HepG2 (cell line): ENCODE data around the gene PKIG. TPM values are rescaled to one million over a fixed set of nuclear protein-coding genes. Genes with fewer than 3 reads are reported as not detected.

ENCODE experiments used
- AKAP8 ChIP-seq: sonication (generic); formaldehyde crosslinking; IDR thresholded peaks from 2 replicates; pipeline ENCODE4 v1.5.1; 2020; ENCODE audit warnings: mild to moderate bottlenecking, missing genetic modification reagents
- ATF4 ChIP-seq, 2 experiments: fragments of 450-650 bp in 1 of 2; sonication (generic) in 1 of 2; formaldehyde crosslinking; IDR thresholded peaks; 2 replicates each; pipeline versions ENCODE4 v1.5.0 to v1.8.0; 2020 to 2022; ENCODE audit warnings: mild to moderate bottlenecking in 1 of 2, missing genetic modification reagents in 1 of 2
- FOXA1 ChIP-seq, 2 experiments: fragments of 450-650 bp in 1 of 2; sonication (generic) in 1 of 2; formaldehyde crosslinking in 1 of 2; IDR thresholded peaks; 2 replicates each; pipeline versions ENCODE4 v1.4.0 to v1.6.1; 2016 to 2020; ENCODE audit warnings: missing genetic modification reagents in 1 of 2
- NFAT5 ChIP-seq: sonication (generic); formaldehyde crosslinking; IDR thresholded peaks from 2 replicates; pipeline ENCODE4 v1.4.0; 2020; ENCODE audit warnings: missing genetic modification reagents
- RBAK ChIP-seq: sonication (generic); formaldehyde crosslinking; IDR thresholded peaks from 2 replicates; pipeline ENCODE4 v1.5.1; 2020; ENCODE audit warnings: mild to moderate bottlenecking, missing genetic modification reagents
- ZMYM4 ChIP-seq: sonication (generic); formaldehyde crosslinking; IDR thresholded peaks from 2 replicates; pipeline ENCODE4 v1.8.1; 2023; ENCODE audit warnings: mild to moderate bottlenecking, missing genetic modification reagents
- ZNF12 ChIP-seq: sonication (generic); formaldehyde crosslinking; IDR thresholded peaks from 2 replicates; pipeline ENCODE4 v1.5.0; 2020; ENCODE audit warnings: missing genetic modification reagents
- polyA plus RNA-seq, 8 experiments: library from polyadenylated mRNA; depleted of rRNA in 3 of 8; stranded (reverse) in 7 of 8; unstranded in 1 of 8; fragments of >200 nt; fragmentation: Illumina TruSeq in 4 of 8; extraction: Trizol in 4 of 8; gene quantifications; 2 replicates each; pipeline versions ENCODE4 v1.2.1 to v1.2.3, GENCODE V29; 2011 to 2016; ENCODE audit warnings: low read depth in 4 of 8, missing spikeins in 1 of 8, mixed read lengths in 1 of 8; ENCODE audit not compliant: insufficient read depth in 1 of 8
- total RNA-seq, 5 experiments: library from RNA; depleted of rRNA; stranded (reverse); fragments of >200 nt; fragmentation: Illumina TruSeq; extraction: Trizol; gene quantifications; 2 replicates each; pipeline ENCODE4 v1.2.3, GENCODE V29; 2016; ENCODE audit warnings: low read depth in 1 of 5
- TF ChIP-seq, protein P1 (sequence below): sonication (generic); formaldehyde crosslinking; IDR thresholded peaks from 2 replicates; pipeline ENCODE4 v1.5.1; 2020; ENCODE audit warnings: mild to moderate bottlenecking, missing genetic modification reagents, moderate library complexity
- TF ChIP-seq, protein P2 (sequence below), 2 experiments: sonication (generic) in 1 of 2; formaldehyde crosslinking in 1 of 2; IDR thresholded peaks; 2 replicates each; pipeline versions ENCODE4 v1.6.1 to v1.9.0; 2014 to 2022; ENCODE audit warnings: antibody characterized with exemption in 1 of 2, borderline replicate concordance in 1 of 2, inconsistent platforms in 1 of 2, low read depth in 1 of 2, missing genetic modification reagents in 1 of 2

The PKIG gene
- total and polyA plus RNA-seq, 2 of the 13 experiments (the other 11 are each of a cell fraction or from before 2014, with no cell fraction given), result 30.8 to 44.5 TPM

DNA sequence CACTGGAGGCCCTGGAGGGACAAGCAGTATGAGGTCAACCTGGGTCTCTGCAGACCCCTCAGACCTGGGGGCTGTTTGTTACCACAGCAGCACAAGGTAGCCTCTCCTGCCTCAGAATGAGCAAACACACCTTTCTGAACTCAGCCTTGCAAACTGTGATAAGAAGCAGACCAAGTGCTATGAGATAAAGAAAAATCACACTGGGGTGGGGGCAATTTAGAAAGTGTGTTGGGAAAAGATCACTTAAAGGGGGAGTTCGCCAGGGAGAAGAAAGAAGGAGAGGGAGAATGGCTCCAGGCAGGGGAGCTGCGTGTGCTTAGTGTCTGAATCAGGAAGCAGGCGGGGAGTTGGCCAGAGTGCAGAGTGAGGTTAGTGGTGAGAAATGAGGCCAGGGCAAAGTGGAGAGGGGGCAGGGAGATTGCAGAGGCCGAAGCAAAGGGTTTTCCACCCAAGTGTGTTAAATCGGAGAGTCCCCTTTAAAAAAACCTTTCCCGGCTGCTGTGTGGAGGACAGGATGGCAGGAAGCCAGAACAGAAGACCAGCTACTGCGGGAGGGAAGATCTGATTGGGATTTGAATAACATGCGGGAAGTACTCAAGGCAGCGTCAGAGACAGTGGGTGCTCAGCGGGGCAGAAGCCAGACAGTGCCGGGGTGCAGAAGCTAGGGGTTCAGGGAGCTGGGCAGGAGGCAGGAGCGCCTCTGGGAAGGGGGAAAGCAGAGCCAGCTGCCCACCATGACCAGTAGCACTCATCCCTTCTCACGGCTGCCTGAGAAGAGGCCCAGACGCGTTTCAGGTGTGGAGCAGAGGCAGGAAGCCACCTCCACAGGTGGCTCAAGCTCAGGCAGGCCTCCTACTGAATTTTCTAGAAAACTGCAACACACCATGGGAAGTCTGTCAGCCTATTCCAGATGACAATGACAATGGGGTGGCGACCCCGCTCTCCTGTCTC is 60.1 kb downstream of the PKIG start (continued):
- no peak for TF ChIP-seq FOXA1 (IDR thresholded peaks at IDR 0.05)
- TF ChIP-seq FOXA1 (CRISPR knock-in tag; IDR thresholded peaks at IDR 0.05), result no peak
- TF ChIP-seq ATF4 (CRISPR knock-in tag; IDR thresholded peaks at IDR 0.05), result no peak
- TF ChIP-seq ZNF12 (CRISPR knock-in tag), result peak; percentile 98
- TF ChIP-seq, protein P1, sequence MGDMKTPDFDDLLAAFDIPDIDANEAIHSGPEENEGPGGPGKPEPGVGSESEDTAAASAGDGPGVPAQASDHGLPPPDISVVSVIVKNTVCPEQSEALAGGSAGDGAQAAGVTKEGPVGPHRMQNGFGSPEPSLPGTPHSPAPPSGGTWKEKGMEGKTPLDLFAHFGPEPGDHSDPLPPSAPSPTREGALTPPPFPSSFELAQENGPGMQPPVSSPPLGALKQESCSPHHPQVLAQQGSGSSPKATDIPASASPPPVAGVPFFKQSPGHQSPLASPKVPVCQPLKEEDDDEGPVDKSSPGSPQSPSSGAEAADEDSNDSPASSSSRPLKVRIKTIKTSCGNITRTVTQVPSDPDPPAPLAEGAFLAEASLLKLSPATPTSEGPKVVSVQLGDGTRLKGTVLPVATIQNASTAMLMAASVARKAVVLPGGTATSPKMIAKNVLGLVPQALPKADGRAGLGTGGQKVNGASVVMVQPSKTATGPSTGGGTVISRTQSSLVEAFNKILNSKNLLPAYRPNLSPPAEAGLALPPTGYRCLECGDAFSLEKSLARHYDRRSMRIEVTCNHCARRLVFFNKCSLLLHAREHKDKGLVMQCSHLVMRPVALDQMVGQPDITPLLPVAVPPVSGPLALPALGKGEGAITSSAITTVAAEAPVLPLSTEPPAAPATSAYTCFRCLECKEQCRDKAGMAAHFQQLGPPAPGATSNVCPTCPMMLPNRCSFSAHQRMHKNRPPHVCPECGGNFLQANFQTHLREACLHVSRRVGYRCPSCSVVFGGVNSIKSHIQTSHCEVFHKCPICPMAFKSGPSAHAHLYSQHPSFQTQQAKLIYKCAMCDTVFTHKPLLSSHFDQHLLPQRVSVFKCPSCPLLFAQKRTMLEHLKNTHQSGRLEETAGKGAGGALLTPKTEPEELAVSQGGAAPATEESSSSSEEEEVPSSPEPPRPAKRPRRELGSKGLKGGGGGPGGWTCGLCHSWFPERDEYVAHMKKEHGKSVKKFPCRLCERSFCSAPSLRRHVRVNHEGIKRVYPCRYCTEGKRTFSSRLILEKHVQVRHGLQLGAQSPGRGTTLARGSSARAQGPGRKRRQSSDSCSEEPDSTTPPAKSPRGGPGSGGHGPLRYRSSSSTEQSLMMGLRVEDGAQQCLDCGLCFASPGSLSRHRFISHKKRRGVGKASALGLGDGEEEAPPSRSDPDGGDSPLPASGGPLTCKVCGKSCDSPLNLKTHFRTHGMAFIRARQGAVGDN, result peak; percentile 90
- no peak for TF ChIP-seq NFAT5 (CRISPR knock-in tag)
- peak; percentile 98 for TF ChIP-seq RBAK
- 0 out of 2 replicates have a peak, but pooled peaks have one; percentile 30 for TF ChIP-seq AKAP8
- TF ChIP-seq, protein P2, sequence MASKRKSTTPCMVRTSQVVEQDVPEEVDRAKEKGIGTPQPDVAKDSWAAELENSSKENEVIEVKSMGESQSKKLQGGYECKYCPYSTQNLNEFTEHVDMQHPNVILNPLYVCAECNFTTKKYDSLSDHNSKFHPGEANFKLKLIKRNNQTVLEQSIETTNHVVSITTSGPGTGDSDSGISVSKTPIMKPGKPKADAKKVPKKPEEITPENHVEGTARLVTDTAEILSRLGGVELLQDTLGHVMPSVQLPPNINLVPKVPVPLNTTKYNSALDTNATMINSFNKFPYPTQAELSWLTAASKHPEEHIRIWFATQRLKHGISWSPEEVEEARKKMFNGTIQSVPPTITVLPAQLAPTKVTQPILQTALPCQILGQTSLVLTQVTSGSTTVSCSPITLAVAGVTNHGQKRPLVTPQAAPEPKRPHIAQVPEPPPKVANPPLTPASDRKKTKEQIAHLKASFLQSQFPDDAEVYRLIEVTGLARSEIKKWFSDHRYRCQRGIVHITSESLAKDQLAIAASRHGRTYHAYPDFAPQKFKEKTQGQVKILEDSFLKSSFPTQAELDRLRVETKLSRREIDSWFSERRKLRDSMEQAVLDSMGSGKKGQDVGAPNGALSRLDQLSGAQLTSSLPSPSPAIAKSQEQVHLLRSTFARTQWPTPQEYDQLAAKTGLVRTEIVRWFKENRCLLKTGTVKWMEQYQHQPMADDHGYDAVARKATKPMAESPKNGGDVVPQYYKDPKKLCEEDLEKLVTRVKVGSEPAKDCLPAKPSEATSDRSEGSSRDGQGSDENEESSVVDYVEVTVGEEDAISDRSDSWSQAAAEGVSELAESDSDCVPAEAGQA (IDR thresholded peaks at IDR 0.05; ENCODE audit: low read depth), result no peak
- TF ChIP-seq, protein P2 (CRISPR knock-in tag; IDR thresholded peaks at IDR 0.05; ENCODE audit: borderline replicate concordance), result no peak
- no peak for TF ChIP-seq ZMYM4 (CRISPR knock-in tag)
